GM18868 (cell line): ENCODE measurements around the gene NTS.
A peak's percentile ranks its signal among the peaks of the same experiment; 100 is the strongest.

ENCODE experiments used
- ATAC-seq: cut with Tn5 transposase; IDR thresholded peaks from one replicate; pipeline ENCODE4 v1.9.1; 2021; ENCODE audit warnings: mild to moderate bottlenecking, moderate library complexity; ENCODE audit not compliant: unreplicated experiment

NTS gene

GRCh38 chr12:85920324-85920947 lies 46.3 kb downstream of the NTS start:
- ATAC-seq: peak; percentile 82

- no peak for ATAC-seq
Measured at GRCh38 chr12:85923767-85924331, 49.8 kb downstream of the NTS start.

GRCh38 chr12:85927166-85927565 lies 53.1 kb downstream of the NTS start:
- no peak for ATAC-seq
